Pancreas (tissue), 10 donors: ENCODE measurements around the gene PADI4. TPM values are rescaled to one million over a fixed set of nuclear protein-coding genes. Genes with fewer than 3 reads are reported as not detected.

Experiments
- ATAC-seq, 4 donors: fragments of 200-7000 bp; cut with Tn5 transposase; one replicate each; pipeline versions ENCODE4 v1.8.0 to v1.9.1; 2020; ENCODE audit warnings: mild to moderate bottlenecking in 4 of 4, moderate library complexity in 4 of 4
- DNase-seq, 6 donors: peaks; one replicate each; pipeline ENCODE4 v3.0.0-alpha.2; 2020
- FAIRE-seq: peaks from 2 replicates; lab custom pipeline; 2012; peaks lifted over from hg19 to GRCh38; lab: Jason Lieb, UNC
- H3K27ac ChIP-seq, 4 donors: fragments of 200-600 bp; sonication (generic); 1 replicate in 3 of 4; 2 replicates in 1 of 4; pipeline versions ENCODE4 v1.5.0 to v1.8.0; 2020
- H3K27me3 ChIP-seq, 4 donors: fragments of 200-600 bp; one replicate each; pipeline ENCODE4 v1.8.0; 2021
- H3K36me3 ChIP-seq, 3 donors: fragments of 200-600 bp; sonication (generic) in 1 of 3; one replicate each; pipeline versions ENCODE4 v1.5.0 to v1.8.0; 2020 to 2021
- H3K4me1 ChIP-seq, 3 donors: fragments of 200-600 bp; one replicate each; pipeline ENCODE4 v1.8.0; 2021
- H3K4me3 ChIP-seq, 4 donors: fragments of 200-600 bp; sonication (generic) in 2 of 4; one replicate each; pipeline versions ENCODE4 v1.5.0 to v1.8.0; 2020 to 2021
- H3K9me3 ChIP-seq, 4 donors: fragments of 200-600 bp; one replicate each; pipeline ENCODE4 v1.8.0; 2021
- WGBS, 2 donors: extraction: QIAGEN DNeasy Blood & Tissue Kit; methylation state at CpG; one replicate each; pipeline ENCODE4 v1.1.7; 2013; 5-methylcytosine and 5-hydroxymethylcytosine counted together
- intact Hi-C, 3 donors: fragments of 100-400 bp; cut with DNase I; formaldehyde crosslinking; loops; one replicate each; pipeline versions ENCODE4 v1.11.1 to v1.14.2; 2022
- polyA plus RNA-seq, 2 donors: library from polyadenylated mRNA; stranded (reverse); fragments of 200-250 nt; gene quantifications; one replicate each; pipeline ENCODE4 v1.2.3, GENCODE V29; 2013
- total RNA-seq, 6 donors: library from RNA; stranded (reverse); fragmentation: NEBNext Ultra II Directional in 4 of 6; extraction: Animal tissue kit (Norgen Biotek cat#: 25700) in 4 of 6; gene quantifications; one replicate each; pipeline versions ENCODE4 v1.2.1 to v1.2.4, GENCODE V29; 2021 to 2023
- TF ChIP-seq, protein P1 (sequence below), 4 donors: fragments of 200-600 bp; sonication (generic) in 3 of 4; IDR thresholded peaks; one replicate each; pipeline versions ENCODE4 v1.5.0 to v1.8.0; 2021; ENCODE audit warnings: antibody characterized with exemption in 4 of 4
- donor health status: healthy with polysubstance abuse.
- donor health status: DM: no; HTN: no; CAD: no; lungs with moderate emphysema.
- donor health status: DM: no; HTN: no; CAD: no.
- donor health status: control.
- donor health status: control.
- donor health status: Bipolar disorder and iron deficiency.
- donor health status: DM: yes; HTN: yes; CAD: no.
- donor health status: DM: no; HTN: no; CAD: no.
- donor health status: DM: no; HTN: no; CAD: no.
- donor health status: DM: yes; HTN: yes; CAD: no.

PADI4 gene
- total and polyA plus RNA-seq, 8 donors, result 0.06 to 0.83 (median 0.43) TPM; not detected in 4

DNA sequence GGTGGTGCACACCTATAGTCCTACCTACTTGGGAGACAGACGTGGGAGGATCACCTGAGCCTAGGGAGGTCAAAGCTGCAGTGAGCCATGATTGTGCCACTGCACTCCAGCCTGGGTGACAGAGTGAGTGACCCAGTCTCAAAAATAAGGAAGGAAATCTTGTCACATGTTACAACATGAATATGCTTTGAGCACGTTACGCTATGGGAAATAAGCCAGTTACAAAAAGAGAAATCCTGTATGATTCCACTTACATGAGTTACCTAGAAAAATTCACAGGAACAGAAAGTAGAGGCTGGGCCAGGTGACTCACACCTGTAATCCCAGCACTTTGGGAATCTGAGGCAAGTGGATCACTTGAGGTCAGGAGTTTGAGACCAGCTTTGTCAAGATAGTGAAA lies 57.3 kb downstream of the PADI4 start:
- no peak for FAIRE-seq
- ATAC-seq, result peak in 1 of 4 donors; percentile 39
- no peak for DNase-seq

DNA sequence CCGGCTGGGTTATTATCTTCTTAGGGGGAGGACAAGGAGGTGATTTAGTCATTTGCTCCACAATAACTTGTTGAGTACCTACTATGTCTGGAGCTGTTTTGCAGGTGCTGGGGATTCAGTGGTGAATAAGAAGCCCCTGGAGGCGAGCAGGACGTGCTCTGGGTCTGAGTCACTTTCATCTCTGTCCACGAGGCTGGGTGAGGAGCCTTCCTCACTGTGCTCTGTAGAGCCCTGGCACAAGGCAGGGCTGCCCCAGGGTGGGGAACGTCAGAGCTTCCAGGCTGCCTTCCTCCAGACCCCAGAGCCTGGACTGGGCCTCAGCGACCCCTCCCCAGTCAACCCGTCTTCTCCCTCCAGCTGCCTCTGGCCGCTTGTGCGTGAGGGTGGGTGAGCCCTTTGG lies 61.5 kb downstream of the PADI4 start:
- Histone ChIP-seq H3K4me3 (no peak overlapping the region), H3K4me1 (no peaks in the 10 kb centered on the region), H3K36me3 (no peaks in the 10 kb centered on the region), H3K27ac (no peak overlapping the region), H3K9me3 (no peaks in the 10 kb centered on the region), H3K27me3 (no peaks in the 10 kb centered on the region)
- ATAC-seq, result no peak
- intact Hi-C loops, result no loop called here
- no peak for DNase-seq
- 61 to 71% methylated on average over 9 of the region's 9 CpGs for WGBS, 2 donors
- TF ChIP-seq, protein P1, sequence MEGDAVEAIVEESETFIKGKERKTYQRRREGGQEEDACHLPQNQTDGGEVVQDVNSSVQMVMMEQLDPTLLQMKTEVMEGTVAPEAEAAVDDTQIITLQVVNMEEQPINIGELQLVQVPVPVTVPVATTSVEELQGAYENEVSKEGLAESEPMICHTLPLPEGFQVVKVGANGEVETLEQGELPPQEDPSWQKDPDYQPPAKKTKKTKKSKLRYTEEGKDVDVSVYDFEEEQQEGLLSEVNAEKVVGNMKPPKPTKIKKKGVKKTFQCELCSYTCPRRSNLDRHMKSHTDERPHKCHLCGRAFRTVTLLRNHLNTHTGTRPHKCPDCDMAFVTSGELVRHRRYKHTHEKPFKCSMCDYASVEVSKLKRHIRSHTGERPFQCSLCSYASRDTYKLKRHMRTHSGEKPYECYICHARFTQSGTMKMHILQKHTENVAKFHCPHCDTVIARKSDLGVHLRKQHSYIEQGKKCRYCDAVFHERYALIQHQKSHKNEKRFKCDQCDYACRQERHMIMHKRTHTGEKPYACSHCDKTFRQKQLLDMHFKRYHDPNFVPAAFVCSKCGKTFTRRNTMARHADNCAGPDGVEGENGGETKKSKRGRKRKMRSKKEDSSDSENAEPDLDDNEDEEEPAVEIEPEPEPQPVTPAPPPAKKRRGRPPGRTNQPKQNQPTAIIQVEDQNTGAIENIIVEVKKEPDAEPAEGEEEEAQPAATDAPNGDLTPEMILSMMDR (IDR thresholded peaks at IDR 0.05), result no peak
- no peak for FAIRE-seq

More for the DNA sequence above, 57.3 kb downstream of the PADI4 start:
- no peaks in the 10 kb centered on the region for H3K36me3 ChIP-seq
- WGBS, 2 donors, result 83 to 85% methylated on average over 3 of the region's 3 CpGs
- H3K27ac ChIP-seq, result no peak overlapping the region
- H3K4me3 ChIP-seq, result no peak overlapping the region
- H3K9me3 ChIP-seq, result no peaks in the 10 kb centered on the region
- intact Hi-C loops, result no loop called here
- TF ChIP-seq, protein P1 (IDR thresholded peaks at IDR 0.05), result no peak
- no peaks in the 10 kb centered on the region for H3K4me1 ChIP-seq
- no peaks in the 10 kb centered on the region for H3K27me3 ChIP-seq

DNA sequence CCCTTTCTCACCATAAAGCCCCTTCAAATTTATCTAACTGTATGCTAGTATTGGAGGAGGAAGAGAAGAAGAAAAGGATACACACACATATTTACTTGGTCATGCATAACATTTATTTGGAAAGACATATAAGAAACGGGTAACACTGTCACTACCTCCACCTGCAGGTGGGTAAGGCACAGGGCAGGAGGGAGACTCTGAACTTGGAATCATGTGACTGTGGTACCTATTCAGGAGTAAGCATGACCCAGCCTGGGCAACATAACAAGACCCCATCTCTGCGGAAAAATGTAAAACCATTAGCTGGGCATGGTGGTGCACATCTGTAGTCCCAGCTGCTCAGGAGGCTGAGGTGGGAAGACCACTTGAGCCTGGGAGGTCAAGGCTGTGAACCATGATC lies 62.6 kb downstream of the PADI4 start:
- intact Hi-C loops, result no loop called here
- no peak for FAIRE-seq
- no peaks in the 10 kb centered on the region for H3K9me3 ChIP-seq
- ATAC-seq, result no peak
- WGBS, 2 donors, result 35 to 56% methylated on average over 2 of the region's 2 CpGs
- H3K36me3 ChIP-seq, result no peaks in the 10 kb centered on the region
- no peak for DNase-seq
- no peaks in the 10 kb centered on the region for H3K27me3 ChIP-seq
- TF ChIP-seq, protein P1 (IDR thresholded peaks at IDR 0.05), result no peak
- no peak overlapping the region for H3K4me3 ChIP-seq
- H3K27ac ChIP-seq, result no peak overlapping the region
- no peaks in the 10 kb centered on the region for H3K4me1 ChIP-seq

DNA sequence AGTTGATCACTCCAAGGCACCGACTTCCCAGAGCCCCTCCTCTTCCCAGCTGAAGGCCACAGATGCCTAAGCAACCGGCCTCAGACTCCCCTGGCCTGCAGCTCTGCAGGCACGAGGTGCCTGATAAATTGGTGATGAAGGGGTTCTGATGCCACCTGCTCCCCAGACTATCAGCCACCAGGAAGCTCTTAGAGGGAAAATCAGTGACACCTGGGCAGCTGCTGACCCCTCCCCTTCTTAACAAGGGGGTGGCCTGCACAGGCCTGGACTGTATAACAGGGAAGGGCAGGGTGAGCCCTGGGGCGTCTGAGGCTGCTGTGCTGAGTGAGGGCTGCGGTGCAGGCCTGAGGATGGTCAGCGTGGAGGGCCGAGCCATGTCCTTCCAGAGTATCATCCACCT lies 63.9 kb downstream of the PADI4 start, which contains the start of gene PADI6:
Gene PADI6 (plus strand): TSS at position 301 of the 400 bp plus-strand sequence. CDS start 50 bp downstream, at position 351.
- whole genome bisulfite sequencing, 2 donors, result 47 to 54% methylated on average over 7 of the region's 7 CpGs

DNA sequence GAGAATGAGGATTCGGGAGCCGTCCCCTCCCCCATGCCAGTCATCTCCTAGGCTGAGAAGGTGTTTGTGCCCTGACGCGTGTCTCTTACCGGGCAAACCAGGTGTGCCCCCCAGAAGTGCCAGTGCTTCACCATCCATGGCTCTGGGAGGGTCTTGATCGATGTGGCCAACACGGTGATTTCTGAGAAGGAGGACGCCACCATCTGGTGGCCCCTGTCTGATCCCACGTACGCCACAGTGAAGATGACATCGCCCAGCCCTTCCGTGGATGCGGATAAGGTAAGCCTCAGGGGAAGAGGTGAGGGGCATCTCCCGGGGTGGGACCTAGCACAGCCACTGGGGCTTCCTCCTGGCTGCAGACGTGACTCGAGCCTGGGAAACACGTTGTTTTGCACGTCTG lies 65.0 kb downstream of the PADI4 start:
- 59 to 67% methylated on average over 18 of the region's 18 CpGs for WGBS, 2 donors
- no peak for DNase-seq
- Histone ChIP-seq H3K9me3 (no peaks in the 10 kb centered on the region), H3K4me3 (no peak overlapping the region), H3K4me1 (no peaks in the 10 kb centered on the region), H3K27ac (no peak overlapping the region), H3K36me3 (no peaks in the 10 kb centered on the region), H3K27me3 (no peaks in the 10 kb centered on the region)
- intact Hi-C loops, result no loop called here
- ATAC-seq, result no peak
- TF ChIP-seq, protein P1 (IDR thresholded peaks at IDR 0.05), result no peak
- FAIRE-seq, result no peak

More for the DNA sequence above, 63.9 kb downstream of the PADI4 start, which contains the start of gene PADI6:
- Histone ChIP-seq H3K9me3 (no peaks in the 10 kb centered on the region), H3K4me1 (no peaks in the 10 kb centered on the region), H3K27ac (no peak within 1 kb of the TSS), H3K27me3 (no peaks in the 10 kb centered on the region), H3K36me3 (no peaks in the 10 kb centered on the region), H3K4me3 (no peak within 1 kb of the TSS)
- TF ChIP-seq, protein P1 (IDR thresholded peaks at IDR 0.05), result no peak
- FAIRE-seq (no peak), DNase-seq (no peak), ATAC-seq (no peak)
- intact Hi-C loops, result no loop called here
